Measurements from ENCODE around the gene ZNF578. TPM values are rescaled to one million over a fixed set of nuclear protein-coding genes. Genes with fewer than 3 reads are reported as not detected.

The ZNF578 gene
- polyA plus RNA-seq, 3 donors, result 0.05 TPM; not detected in 2

DNA sequence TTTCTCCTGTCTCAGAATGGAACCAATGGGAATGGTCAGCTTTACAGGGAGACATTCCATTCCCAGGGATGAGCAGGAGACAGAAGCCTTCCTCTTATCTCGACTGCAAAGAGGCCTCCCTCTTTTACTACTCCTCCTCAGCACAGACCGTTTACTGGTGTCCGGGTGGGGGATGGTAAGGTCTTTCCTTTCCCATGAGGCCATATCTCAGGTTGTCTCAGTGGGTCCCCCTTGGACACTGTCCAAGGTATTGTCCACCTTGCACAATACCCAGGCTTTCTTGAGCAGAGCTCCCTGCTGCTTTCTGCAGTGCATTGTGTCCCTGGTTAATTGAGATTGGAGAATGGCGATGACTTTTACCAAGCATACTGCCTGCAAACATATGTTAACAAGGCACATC lies 66.7 kb downstream of the ZNF578 start:
- H3K9me3 ChIP-seq (replicated peaks in 1 of 2; ENCODE audit: control insufficient read depth in 1 of 2, insufficient read depth in 1 of 2, low read length in 2 of 2), result peaks cover 90 to 94% of the 10 kb centered on the region in 2 donors
- no peaks in the 10 kb centered on the region for H4K20me1 ChIP-seq (ENCODE audit: insufficient read depth, low read length)
- no peaks in the 10 kb centered on the region for H3K36me3 ChIP-seq (replicated peaks in 1 of 2; ENCODE audit: control insufficient read depth in 1 of 2, insufficient read depth in 2 of 2, low read length in 2 of 2)
- no peak overlapping the region for H2AFZ ChIP-seq (ENCODE audit: insufficient read depth, low read depth, low read length, poor library complexity, severe bottlenecking)
- H3K27ac Mint-ChIP-seq, result no peak overlapping the region
- peaks cover 0 to 4% (median 0%) of the 10 kb centered on the region in 3 donors for H3K27me3 Mint-ChIP-seq (ENCODE audit: low read depth in 3 of 3)
- WGBS (ENCODE audit: insufficient coverage), result no CpG with 5 or more reads among the region's 4 CpGs
- no peaks in the 10 kb centered on the region for H3K4me1 Mint-ChIP-seq
- H3K79me2 ChIP-seq (ENCODE audit: insufficient read depth, low read length), result no peaks in the 10 kb centered on the region
- H3K27ac ChIP-seq (ENCODE audit: low read depth in 1 of 2, low read length in 2 of 2), result no peak overlapping the region
- no peak for DNase-seq
- H3K27me3 ChIP-seq (ENCODE audit: control insufficient read depth in 2 of 2, insufficient read depth in 2 of 2, low read length in 2 of 2), result no peaks in the 10 kb centered on the region
- H3K36me3 Mint-ChIP-seq, result no peaks in the 10 kb centered on the region
- H3K4me2 ChIP-seq (replicated peaks; ENCODE audit: extremely low read depth, low read length, poor library complexity, severe bottlenecking), result no peak overlapping the region
- intact Hi-C loops (cut with micrococcal nuclease), result no loop called here
- TF ChIP-seq CTCF (IDR thresholded peaks at IDR 0.05), result no peak
- H3K9ac ChIP-seq (ENCODE audit: insufficient read depth, low read length, poor library complexity, severe bottlenecking), result no peak overlapping the region
- H3K4me3 ChIP-seq (replicated peaks in 1 of 3; ENCODE audit: low read depth in 2 of 3, low read length in 3 of 3), result no peak overlapping the region
- peaks cover 65 to 99% (median 92%) of the 10 kb centered on the region in 7 donors for H3K9me3 Mint-ChIP-seq
- H3K4me3 Mint-ChIP-seq, result no peak overlapping the region
- H3K4me1 ChIP-seq (ENCODE audit: control insufficient read depth in 1 of 2, insufficient read depth in 2 of 2, low read length in 2 of 2), result no peaks in the 10 kb centered on the region

DNA sequence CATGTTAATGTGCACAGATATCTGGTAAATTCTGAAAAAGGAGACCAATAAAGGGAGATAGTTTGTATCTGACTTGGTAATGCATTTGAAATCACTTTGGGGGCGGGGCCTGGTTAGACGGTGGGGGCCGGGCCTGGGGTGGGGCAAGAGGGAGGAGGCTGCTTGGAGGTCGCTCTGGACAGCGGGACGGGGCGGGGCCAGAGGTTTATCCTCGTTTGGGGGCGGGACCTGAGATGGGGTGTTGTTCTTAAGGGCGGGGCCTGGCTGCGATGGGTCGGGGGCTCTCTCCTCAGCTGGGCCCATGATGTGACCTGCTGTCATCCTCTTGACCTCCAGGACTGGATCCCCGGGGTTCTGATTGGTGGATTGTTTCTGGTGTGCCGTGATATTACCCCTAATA lies 69.2 kb downstream of the ZNF578 start:
- Histone ChIP-seq H2AFZ (ENCODE audit: insufficient read depth, low read depth, low read length, poor library complexity, severe bottlenecking) (no peak overlapping the region), H3K4me1 (ENCODE audit: control insufficient read depth in 1 of 2, insufficient read depth in 2 of 2, low read length in 2 of 2) (peaks cover 5 to 7% of the 10 kb centered on the region in 2 donors), H3K4me3 (replicated peaks in 1 of 3; ENCODE audit: low read depth in 2 of 3, low read length in 3 of 3) (no peak overlapping the region), H3K36me3 (replicated peaks in 1 of 2; ENCODE audit: control insufficient read depth in 1 of 2, insufficient read depth in 2 of 2, low read length in 2 of 2) (no peaks in the 10 kb centered on the region), H4K20me1 (ENCODE audit: insufficient read depth, low read length) (no peaks in the 10 kb centered on the region), H3K79me2 (ENCODE audit: insufficient read depth, low read length) (peaks cover under 1% of the 10 kb centered on the region), H3K27ac (ENCODE audit: low read depth in 1 of 2, low read length in 2 of 2) (no peak overlapping the region), H3K9ac (ENCODE audit: insufficient read depth, low read length, poor library complexity, severe bottlenecking) (no peak overlapping the region), H3K27me3 (ENCODE audit: control insufficient read depth in 2 of 2, insufficient read depth in 2 of 2, low read length in 2 of 2) (no peaks in the 10 kb centered on the region), H3K4me2 (replicated peaks; ENCODE audit: extremely low read depth, low read length, poor library complexity, severe bottlenecking) (no peak overlapping the region), H3K9me3 (replicated peaks in 1 of 2; ENCODE audit: control insufficient read depth in 1 of 2, insufficient read depth in 1 of 2, low read length in 2 of 2) (peaks cover 71 to 84% of the 10 kb centered on the region in 2 donors)
- WGBS (ENCODE audit: insufficient coverage), result 93% methylated on average over 6 of the region's 14 CpGs
- intact Hi-C loops (cut with micrococcal nuclease), result no loop called here
- peaks cover 44 to 95% (median 84%) of the 10 kb centered on the region in 7 donors for H3K9me3 Mint-ChIP-seq
- no peaks in the 10 kb centered on the region for H3K36me3 Mint-ChIP-seq
- no peak overlapping the region for H3K27ac Mint-ChIP-seq
- peaks cover 5% of the 10 kb centered on the region for H3K4me1 Mint-ChIP-seq
- TF ChIP-seq CTCF (IDR thresholded peaks at IDR 0.05), result no peak
- peaks cover 0 to 4% (median 1%) of the 10 kb centered on the region in 3 donors for H3K27me3 Mint-ChIP-seq (ENCODE audit: low read depth in 3 of 3)
- no peak overlapping the region for H3K4me3 Mint-ChIP-seq
- no peak for DNase-seq

Measured in CD14-positive monocyte (primary cell).